ENCODE data around the gene TMEM88. TPM values are rescaled to one million over a fixed set of nuclear protein-coding genes. Genes with fewer than 3 reads are reported as not detected.
"Not testable (repeated sequence)": the region's sequence is repeated elsewhere in the genome, so short reads cannot be mapped to it uniquely, and the experiment has no call there.

TMEM88 gene
- total RNA-seq, 1 donor from 2014 or later: 8.4 TPM

DNA sequence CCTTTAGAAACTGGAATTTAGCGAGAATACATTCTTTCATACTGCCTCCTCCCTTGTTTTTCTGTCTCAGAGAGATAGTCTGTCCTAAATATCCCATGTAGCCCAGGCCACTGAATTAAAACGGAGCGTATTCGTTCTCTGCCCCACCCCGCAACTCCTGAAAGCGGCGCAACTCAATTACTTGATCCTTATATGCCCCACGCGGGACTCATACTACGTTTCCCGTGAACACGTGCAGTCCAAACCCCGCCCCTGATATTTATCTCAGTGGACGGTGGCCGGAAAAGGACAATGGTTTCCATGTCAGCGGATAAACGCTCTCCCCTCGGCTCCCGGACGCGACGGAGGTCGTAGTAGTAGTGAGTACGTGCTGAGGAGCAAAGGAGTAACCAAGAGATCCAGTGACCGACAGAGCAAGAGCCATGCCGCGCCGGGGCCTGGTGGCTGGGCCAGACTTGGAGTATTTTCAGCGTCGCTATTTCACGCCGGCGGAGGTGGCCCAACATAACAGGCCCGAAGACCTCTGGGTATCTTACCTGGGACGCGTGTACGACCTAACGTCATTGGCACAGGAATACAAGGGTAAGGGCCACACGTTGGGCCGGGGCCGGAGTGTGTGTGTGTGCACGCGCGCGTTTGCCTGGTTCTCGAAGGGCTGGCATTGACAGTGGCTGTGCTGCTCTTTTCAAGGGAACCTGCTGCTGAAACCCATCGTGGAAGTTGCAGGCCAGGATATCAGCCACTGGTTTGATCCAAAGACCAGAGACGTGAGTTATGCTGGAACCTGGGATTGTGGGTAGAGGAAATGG lies 3.1 kb downstream of the TMEM88 start, which contains the start of gene CYB5D1:
Gene CYB5D1 (plus strand): TSS at position 291 of the 809 bp plus-strand sequence. CDS start 132 bp downstream, at position 423.
- TF ChIP-seq, protein P1, sequence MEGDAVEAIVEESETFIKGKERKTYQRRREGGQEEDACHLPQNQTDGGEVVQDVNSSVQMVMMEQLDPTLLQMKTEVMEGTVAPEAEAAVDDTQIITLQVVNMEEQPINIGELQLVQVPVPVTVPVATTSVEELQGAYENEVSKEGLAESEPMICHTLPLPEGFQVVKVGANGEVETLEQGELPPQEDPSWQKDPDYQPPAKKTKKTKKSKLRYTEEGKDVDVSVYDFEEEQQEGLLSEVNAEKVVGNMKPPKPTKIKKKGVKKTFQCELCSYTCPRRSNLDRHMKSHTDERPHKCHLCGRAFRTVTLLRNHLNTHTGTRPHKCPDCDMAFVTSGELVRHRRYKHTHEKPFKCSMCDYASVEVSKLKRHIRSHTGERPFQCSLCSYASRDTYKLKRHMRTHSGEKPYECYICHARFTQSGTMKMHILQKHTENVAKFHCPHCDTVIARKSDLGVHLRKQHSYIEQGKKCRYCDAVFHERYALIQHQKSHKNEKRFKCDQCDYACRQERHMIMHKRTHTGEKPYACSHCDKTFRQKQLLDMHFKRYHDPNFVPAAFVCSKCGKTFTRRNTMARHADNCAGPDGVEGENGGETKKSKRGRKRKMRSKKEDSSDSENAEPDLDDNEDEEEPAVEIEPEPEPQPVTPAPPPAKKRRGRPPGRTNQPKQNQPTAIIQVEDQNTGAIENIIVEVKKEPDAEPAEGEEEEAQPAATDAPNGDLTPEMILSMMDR (conservative IDR thresholded peaks at IDR 0.05): no peak
- Mint-ChIP-seq H3K9me3 (no peaks in the 10 kb centered on the region), H3K27me3 (ENCODE audit: low read depth) (peaks cover 6% of the 10 kb centered on the region), H3K27ac (ENCODE audit: unreplicated experiment) (no peak within 1 kb of the TSS), H3K4me1 (peaks cover 9% of the 10 kb centered on the region), H3K4me3 (no peak within 1 kb of the TSS), H3K36me3 (ENCODE audit: low read depth) (no peaks in the 10 kb centered on the region)
- peak; percentile 80 for DNase-seq (ENCODE audit: low read depth, low spot score)

DNA sequence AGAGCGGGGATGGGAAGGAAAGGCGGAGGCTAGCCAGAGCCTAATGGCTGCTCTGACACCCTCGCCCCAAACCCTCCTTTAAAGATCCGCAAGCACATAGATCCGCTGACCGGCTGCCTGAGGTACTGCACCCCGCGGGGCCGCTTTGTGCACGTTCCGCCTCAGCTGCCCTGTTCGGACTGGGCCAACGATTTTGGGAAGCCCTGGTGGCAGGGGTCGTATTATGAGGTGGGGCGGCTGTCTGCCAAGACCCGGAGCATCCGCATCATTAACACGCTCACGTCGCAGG lies 3.6 kb downstream of the TMEM88 start:
- no peak for DNase-seq (ENCODE audit: low read depth, low spot score)
- Mint-ChIP-seq H3K4me3 (no peak overlapping the region), H3K27me3 (ENCODE audit: low read depth) (peaks cover 6% of the 10 kb centered on the region), H3K27ac (ENCODE audit: unreplicated experiment) (no peak overlapping the region), H3K4me1 (peaks cover 9% of the 10 kb centered on the region), H3K36me3 (ENCODE audit: low read depth) (no peaks in the 10 kb centered on the region), H3K9me3 (no peaks in the 10 kb centered on the region)
- TF ChIP-seq, protein P1 (conservative IDR thresholded peaks at IDR 0.05): peak; percentile 57

DNA sequence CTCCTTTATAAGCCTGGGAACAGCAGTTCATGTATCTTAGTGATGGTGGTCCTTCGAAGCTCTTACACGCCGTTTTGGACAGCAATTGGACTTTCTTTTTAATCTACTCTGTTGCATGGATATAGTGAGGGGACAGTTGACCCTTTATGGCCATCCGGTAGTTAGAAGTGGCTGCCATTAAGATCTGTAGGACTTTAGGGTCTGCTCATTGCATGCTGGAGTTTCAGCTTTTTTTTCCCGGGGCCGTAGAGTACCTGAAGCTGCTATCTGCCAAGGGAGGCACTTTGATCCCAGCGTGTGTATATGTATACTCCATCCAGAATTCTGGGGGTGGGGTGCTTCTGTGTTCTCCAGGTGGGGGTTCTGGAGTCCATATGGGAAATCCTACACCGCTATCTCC lies 4.2 kb downstream of the TMEM88 start:
- Mint-ChIP-seq H3K36me3 (ENCODE audit: low read depth) (no peaks in the 10 kb centered on the region), H3K27me3 (ENCODE audit: low read depth) (peaks cover 6% of the 10 kb centered on the region), H3K9me3 (no peaks in the 10 kb centered on the region), H3K27ac (ENCODE audit: unreplicated experiment) (no peak overlapping the region), H3K4me1 (peaks cover 4% of the 10 kb centered on the region), H3K4me3 (no peak overlapping the region)
- TF ChIP-seq, protein P1 (conservative IDR thresholded peaks at IDR 0.05): no peak
- DNase-seq (ENCODE audit: low read depth, low spot score): no peak

DNA sequence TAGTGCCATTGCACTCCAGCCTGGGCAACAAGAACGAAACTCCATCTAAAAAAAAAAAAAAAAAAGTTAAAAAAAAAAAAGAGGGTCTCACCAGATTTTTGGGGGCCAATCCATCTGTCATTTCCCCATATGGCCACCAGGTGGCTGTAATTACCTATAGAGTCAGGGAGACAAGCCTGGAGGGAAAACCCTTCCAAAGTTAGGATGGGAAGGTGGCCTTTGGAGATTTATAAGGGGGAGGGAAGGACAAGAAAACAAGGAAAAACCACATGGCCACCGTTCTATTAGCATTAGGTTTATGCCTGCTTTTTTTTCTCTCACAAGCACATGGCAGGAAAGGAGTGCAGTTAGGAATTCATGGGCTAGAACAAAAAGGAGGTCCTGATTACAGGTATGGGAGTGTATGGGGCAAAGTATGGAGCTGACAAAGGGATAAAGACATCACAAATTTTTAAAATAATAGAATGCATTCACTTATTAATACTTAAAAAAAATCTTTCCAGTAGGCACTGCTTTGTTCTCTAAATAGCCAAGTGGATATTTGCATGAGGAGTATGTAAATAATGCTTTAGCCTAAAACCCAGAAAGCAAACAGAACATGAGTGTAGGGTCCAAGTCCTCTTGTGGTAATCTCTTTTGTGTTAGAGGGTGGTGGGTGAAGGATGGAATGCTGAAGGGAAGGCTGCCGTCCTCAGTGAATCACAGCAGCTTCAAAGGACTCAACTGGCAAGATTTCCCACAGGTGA lies 8.0 kb downstream of the TMEM88 start:
- Mint-ChIP-seq H3K27ac (ENCODE audit: unreplicated experiment) (no peak overlapping the region), H3K4me1 (peaks cover 4% of the 10 kb centered on the region), H3K4me3 (no peak overlapping the region), H3K9me3 (no peaks in the 10 kb centered on the region), H3K27me3 (ENCODE audit: low read depth) (no peaks in the 10 kb centered on the region), H3K36me3 (ENCODE audit: low read depth) (peaks cover 15% of the 10 kb centered on the region)
- DNase-seq (ENCODE audit: low read depth, low spot score): no peak
- TF ChIP-seq, protein P1 (conservative IDR thresholded peaks at IDR 0.05): peak; percentile 81

DNA sequence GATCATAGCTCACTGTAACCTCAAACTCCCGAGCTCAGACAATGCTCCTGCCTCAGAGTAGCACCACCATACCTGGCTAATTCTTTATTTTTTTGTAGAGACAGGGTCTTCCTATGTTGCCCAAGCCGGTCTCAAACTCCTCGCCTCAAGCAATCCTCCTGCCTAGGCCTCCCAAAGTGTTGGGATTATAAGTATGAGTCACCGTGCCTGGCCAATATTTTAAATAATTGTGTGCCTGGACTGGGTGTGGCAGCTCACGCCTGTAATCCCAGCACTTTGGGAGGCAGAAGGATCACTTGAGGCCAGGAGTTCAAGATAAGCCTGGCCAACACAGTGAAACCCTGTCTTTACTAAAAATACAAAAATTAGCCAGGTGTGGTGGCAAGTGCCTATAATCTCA lies 9.5 kb downstream of the TMEM88 start:
- peaks cover 16% of the 10 kb centered on the region for H3K36me3 Mint-ChIP-seq (ENCODE audit: low read depth)
- not testable (repeated sequence) for H3K9me3 Mint-ChIP-seq; H3K4me1 Mint-ChIP-seq; H3K27ac Mint-ChIP-seq (ENCODE audit: unreplicated experiment); DNase-seq (ENCODE audit: low read depth, low spot score); H3K27me3 Mint-ChIP-seq (ENCODE audit: low read depth); H3K4me3 Mint-ChIP-seq

Measured in neural crest cell (in vitro differentiated cells).